Smooth muscle cell (in vitro differentiated cells): Measurements from ENCODE around the gene RPS6KA5. TPM values are rescaled to one million over a fixed set of nuclear protein-coding genes. Genes with fewer than 3 reads are reported as not detected.

Experiments used
- DNase-seq: peaks from one replicate; lab custom pipeline; 2025; ENCODE audit not compliant: unreplicated experiment; lab: John Stamatoyannopoulos, UW
- H2AFZ ChIP-seq: fragments of 200-600 bp; sonication (generic); 2 replicates; pipeline ENCODE4 v1.6.0; 2016; ENCODE audit warnings: antibody characterized with exemption, low read depth, mild to moderate bottlenecking
- H3F3A ChIP-seq: fragments of 200-600 bp; sonication (generic); 2 replicates; pipeline ENCODE4 v1.6.0; 2017; ENCODE audit warnings: antibody characterized with exemption, low read depth
- H3K27ac ChIP-seq: fragments of 200-600 bp; sonication (generic); 2 replicates; pipeline ENCODE4 v1.5.1; 2016; ENCODE audit warnings: low read depth, mild to moderate bottlenecking
- H3K27me3 ChIP-seq: fragments of 200-600 bp; sonication (generic); 2 replicates; pipeline ENCODE4 v1.6.1; 2016; ENCODE audit warnings: low read depth, mild to moderate bottlenecking
- H3K36me3 ChIP-seq: fragments of 200-600 bp; sonication (generic); 2 replicates; pipeline ENCODE4 v1.5.1; 2016; ENCODE audit warnings: low read depth
- H3K4me1 ChIP-seq: fragments of 200-600 bp; sonication (generic); 2 replicates; pipeline ENCODE4 v1.5.1; 2016; ENCODE audit warnings: low read depth
- H3K4me2 ChIP-seq: fragments of 200-600 bp; sonication (generic); 2 replicates; pipeline ENCODE4 v1.6.0; 2016; ENCODE audit warnings: mild to moderate bottlenecking
- H3K4me3 ChIP-seq: fragments of 200-600 bp; sonication (generic); 2 replicates; pipeline ENCODE4 v1.5.1; 2016; ENCODE audit warnings: mild to moderate bottlenecking
- H3K79me2 ChIP-seq: fragments of 200-600 bp; sonication (generic); 2 replicates; pipeline ENCODE4 v1.6.0; 2016; ENCODE audit warnings: low read depth, mild to moderate bottlenecking
- H3K9ac ChIP-seq: fragments of 200-600 bp; sonication (generic); 2 replicates; pipeline ENCODE4 v1.6.0; 2016; ENCODE audit warnings: low read depth
- H3K9me3 ChIP-seq: fragments of 200-600 bp; sonication (generic); replicated peaks from 2 replicates; pipeline ENCODE4 v1.5.1; 2016; ENCODE audit warnings: low read depth
- H4K20me1 ChIP-seq: fragments of 200-600 bp; sonication (generic); 2 replicates; pipeline ENCODE4 v1.6.0; 2016; ENCODE audit warnings: low read depth
- WGBS: methylation state at CpG from one replicate; pipeline ENCODE4 v1.1.7; 2016; ENCODE audit warnings: low lambda C conversion rate; 5-methylcytosine and 5-hydroxymethylcytosine counted together
- polyA plus RNA-seq: library from polyadenylated mRNA; unstranded; fragments of >200 nt; fragmentation: Nextera tagmentation; extraction: Ambion mirVana; gene quantifications from 2 replicates; pipeline ENCODE4 v1.2.1, GENCODE V29; 2016
- total RNA-seq: library from RNA; depleted of rRNA; stranded (reverse); fragments of >200 nt; gene quantifications from 2 replicates; pipeline ENCODE4 v1.2.3, GENCODE V29; 2014
- TF ChIP-seq, protein P1 (sequence below): fragments of 200-600 bp; sonication (generic); IDR thresholded peaks from 2 replicates; pipeline ENCODE4 v1.5.1; 2017; ENCODE audit warnings: borderline replicate concordance, mild to moderate bottlenecking, antibody characterized with exemption; ENCODE audit not compliant: insufficient read depth, poor library complexity, severe bottlenecking

The RPS6KA5 gene
- total and polyA plus RNA-seq, 2 experiments from 2014 or later, result 1.0 to 1.5 TPM

DNA sequence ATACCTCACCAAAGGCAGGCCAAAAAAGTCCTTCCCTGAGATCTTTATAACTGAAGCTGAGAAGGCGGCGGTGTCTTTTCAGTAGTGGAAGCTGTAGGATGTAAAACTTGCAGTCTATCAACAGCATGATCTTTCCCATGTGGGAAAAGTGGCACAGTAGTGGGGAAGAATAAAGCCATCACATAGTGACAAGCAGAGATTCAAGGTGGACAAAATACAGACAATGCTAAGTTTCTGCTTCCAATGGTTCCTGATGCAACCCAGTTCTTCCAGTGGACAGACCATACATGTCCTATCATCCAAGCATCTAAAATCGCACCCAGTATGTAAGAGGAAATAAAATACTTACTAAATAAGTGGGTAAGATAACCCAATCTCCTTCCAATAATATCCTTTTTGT, 4.1 kb downstream of the RPS6KA5 start:
- Histone ChIP-seq H3K9ac (no peak overlapping the region), H3F3A (peaks cover 2% of the 10 kb centered on the region), H3K27ac (no peak overlapping the region), H4K20me1 (no peaks in the 10 kb centered on the region), H3K4me2 (no peak overlapping the region), H3K4me1 (peaks cover 3% of the 10 kb centered on the region), H3K36me3 (no peaks in the 10 kb centered on the region), H2AFZ (no peak overlapping the region), H3K4me3 (no peak overlapping the region), H3K27me3 (no peaks in the 10 kb centered on the region), H3K79me2 (no peaks in the 10 kb centered on the region), H3K9me3 (no peaks in the 10 kb centered on the region)
- 90% methylated on average over 3 of the region's 3 CpGs for WGBS
- DNase-seq, result no peak
- TF ChIP-seq, protein P1, sequence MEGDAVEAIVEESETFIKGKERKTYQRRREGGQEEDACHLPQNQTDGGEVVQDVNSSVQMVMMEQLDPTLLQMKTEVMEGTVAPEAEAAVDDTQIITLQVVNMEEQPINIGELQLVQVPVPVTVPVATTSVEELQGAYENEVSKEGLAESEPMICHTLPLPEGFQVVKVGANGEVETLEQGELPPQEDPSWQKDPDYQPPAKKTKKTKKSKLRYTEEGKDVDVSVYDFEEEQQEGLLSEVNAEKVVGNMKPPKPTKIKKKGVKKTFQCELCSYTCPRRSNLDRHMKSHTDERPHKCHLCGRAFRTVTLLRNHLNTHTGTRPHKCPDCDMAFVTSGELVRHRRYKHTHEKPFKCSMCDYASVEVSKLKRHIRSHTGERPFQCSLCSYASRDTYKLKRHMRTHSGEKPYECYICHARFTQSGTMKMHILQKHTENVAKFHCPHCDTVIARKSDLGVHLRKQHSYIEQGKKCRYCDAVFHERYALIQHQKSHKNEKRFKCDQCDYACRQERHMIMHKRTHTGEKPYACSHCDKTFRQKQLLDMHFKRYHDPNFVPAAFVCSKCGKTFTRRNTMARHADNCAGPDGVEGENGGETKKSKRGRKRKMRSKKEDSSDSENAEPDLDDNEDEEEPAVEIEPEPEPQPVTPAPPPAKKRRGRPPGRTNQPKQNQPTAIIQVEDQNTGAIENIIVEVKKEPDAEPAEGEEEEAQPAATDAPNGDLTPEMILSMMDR, result no peak

DNA sequence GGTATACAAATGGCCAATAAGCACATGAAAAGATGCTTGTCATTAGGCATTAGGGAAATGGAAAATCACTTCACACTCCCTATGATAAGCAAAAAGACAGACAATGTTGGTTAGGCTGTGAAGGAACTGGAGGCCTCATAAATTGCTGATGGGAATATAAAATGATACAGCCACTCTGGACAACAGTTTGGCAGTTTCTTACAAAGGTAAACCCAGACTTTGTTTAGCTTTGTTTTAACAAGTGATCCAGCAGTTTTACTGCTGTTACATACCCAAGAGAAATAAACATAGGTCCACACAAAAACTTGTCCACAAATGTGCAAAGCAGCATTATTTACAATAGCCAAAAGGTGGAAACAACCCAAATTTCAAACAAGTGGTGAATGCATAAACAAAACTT, 5.4 kb downstream of the RPS6KA5 start:
- TF ChIP-seq, protein P1, result no peak
- Histone ChIP-seq H3K4me2 (no peak overlapping the region), H4K20me1 (no peaks in the 10 kb centered on the region), H3F3A (no peaks in the 10 kb centered on the region), H3K27me3 (no peaks in the 10 kb centered on the region), H3K27ac (no peak overlapping the region), H3K4me1 (no peaks in the 10 kb centered on the region), H2AFZ (no peak overlapping the region), H3K79me2 (no peaks in the 10 kb centered on the region), H3K4me3 (no peak overlapping the region), H3K9ac (no peak overlapping the region), H3K36me3 (no peaks in the 10 kb centered on the region), H3K9me3 (no peaks in the 10 kb centered on the region)
- DNase-seq, result no peak

DNA sequence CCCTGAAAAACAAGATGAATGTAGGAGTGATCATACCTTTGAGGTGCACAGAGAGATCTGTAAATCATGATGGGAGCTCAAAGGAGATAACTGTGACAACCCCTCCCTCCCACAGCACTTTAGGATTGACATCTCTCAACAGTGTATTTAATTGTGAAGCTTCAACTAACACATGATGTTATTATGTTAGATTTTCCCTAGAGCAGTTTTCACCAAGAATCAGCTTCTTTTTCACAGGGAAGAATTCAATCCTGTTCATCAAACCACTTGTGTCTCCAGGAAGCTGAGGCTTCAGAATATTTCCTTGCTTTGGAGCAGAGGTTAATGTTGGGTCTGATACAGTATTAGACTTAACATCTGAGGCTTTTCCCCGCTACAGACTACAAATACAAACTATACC, 11.8 kb downstream of the RPS6KA5 start:
- WGBS, result 93% methylated on average over 1 of the region's 1 CpG
- TF ChIP-seq, protein P1, result no peak
- Histone ChIP-seq H3K9me3 (no peaks in the 10 kb centered on the region), H3K4me3 (no peak overlapping the region), H3K27me3 (no peaks in the 10 kb centered on the region), H3K27ac (no peak overlapping the region), H4K20me1 (no peaks in the 10 kb centered on the region), H2AFZ (no peak overlapping the region), H3K4me1 (peaks cover 8% of the 10 kb centered on the region), H3F3A (no peaks in the 10 kb centered on the region), H3K79me2 (no peaks in the 10 kb centered on the region), H3K36me3 (no peaks in the 10 kb centered on the region), H3K9ac (no peak overlapping the region), H3K4me2 (no peak overlapping the region)
- no peak for DNase-seq

DNA sequence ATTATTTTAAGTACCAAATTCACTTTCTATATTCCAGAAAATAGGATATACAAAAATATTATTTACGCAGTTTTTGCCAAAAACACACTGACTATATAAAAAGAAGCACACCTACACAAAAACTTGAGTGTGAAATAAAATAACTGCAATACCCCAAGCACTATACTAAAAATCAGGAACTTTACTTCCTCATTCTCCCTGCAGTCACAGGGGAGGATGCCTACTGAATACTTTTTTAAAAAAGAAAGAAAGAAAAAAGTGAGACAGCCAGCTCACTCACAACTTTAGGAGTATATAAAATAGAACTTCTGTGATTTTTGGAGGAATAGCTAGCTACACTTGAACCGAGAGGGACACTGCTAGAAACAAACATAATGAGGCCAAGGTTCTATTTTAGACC, 12.2 kb downstream of the RPS6KA5 start:
- no peaks in the 10 kb centered on the region for H3K36me3 ChIP-seq
- H4K20me1 ChIP-seq, result no peaks in the 10 kb centered on the region

More for the DNA sequence above, 12.2 kb downstream of the RPS6KA5 start:
- WGBS, result 92% methylated on average over 2 of the region's 2 CpGs
- Histone ChIP-seq H3K4me2 (no peak overlapping the region), H3K27ac (no peak overlapping the region), H3K9me3 (no peaks in the 10 kb centered on the region), H3K4me1 (peaks cover 8% of the 10 kb centered on the region), H2AFZ (no peak overlapping the region), H3K9ac (no peak overlapping the region), H3K27me3 (no peaks in the 10 kb centered on the region), H3K79me2 (no peaks in the 10 kb centered on the region), H3F3A (no peaks in the 10 kb centered on the region), H3K4me3 (no peak overlapping the region)
- DNase-seq, result no peak
- TF ChIP-seq, protein P1, result no peak
